Activated T-helper 1 cell treated with anti-CD3 and anti-CD28 coated beads, Interleukin-2, amount 50 U/mL, for 16 hours (primary cell): ENCODE results near the gene DTX2.
"Not testable (repeated sequence)": the region's sequence is repeated elsewhere in the genome, so short reads cannot be mapped to it uniquely, and the experiment has no call there.

ENCODE experiments used
- DNase-seq, 2 donors: peaks; one replicate each; pipeline ENCODE4 v3.0.0-alpha.2; 2020; ENCODE audit warnings: low read depth in 1 of 2, low spot score in 1 of 2

Gene DTX2

GRCh38 chr7:76485822-76486610 is 24.5 kb downstream of the DTX2 start:
- not testable (repeated sequence) for DNase-seq

- not testable (repeated sequence) for DNase-seq
These were observed 25.1 kb downstream of the DTX2 start for GRCh38 chr7:76486618-76487017.

GRCh38 chr7:76487969-76488368 is 26.5 kb downstream of the DTX2 start:
- not testable (repeated sequence) for DNase-seq

- DNase-seq = not testable (repeated sequence)
These were observed 30.6 kb downstream of the DTX2 start for GRCh38 chr7:76492139-76492538.

- not testable (repeated sequence) for DNase-seq
These were observed 34.2 kb downstream of the DTX2 start for GRCh38 chr7:76495717-76496116.

GRCh38 chr7:76497918-76498582 is 36.5 kb downstream of the DTX2 start:
- not testable (repeated sequence) for DNase-seq

GRCh38 chr7:76498583-76499200 is 37.2 kb downstream of the DTX2 start:
- DNase-seq = not testable (repeated sequence)

GRCh38 chr7:76499201-76499923 is 37.9 kb downstream of the DTX2 start:
- not testable (repeated sequence) for DNase-seq

- not testable (repeated sequence) for DNase-seq
These were observed 38.4 kb downstream of the DTX2 start for GRCh38 chr7:76499924-76500241.

- not testable (repeated sequence) for DNase-seq
These were observed 40.7 kb downstream of the DTX2 start for GRCh38 chr7:76502224-76502623.

GRCh38 chr7:76502836-76503235 is 41.3 kb downstream of the DTX2 start:
- not testable (repeated sequence) for DNase-seq

- not testable (repeated sequence) for DNase-seq
These were observed 41.7 kb downstream of the DTX2 start for GRCh38 chr7:76503244-76503643.

- DNase-seq = not testable (repeated sequence)
These were observed 43.0 kb downstream of the DTX2 start for GRCh38 chr7:76504351-76505167.

- DNase-seq = no peak
These were observed 43.9 kb downstream of the DTX2 start for GRCh38 chr7:76505168-76506080.

GRCh38 chr7:76506081-76506440 is 44.6 kb downstream of the DTX2 start:
- DNase-seq = no peak

- not testable (repeated sequence) for DNase-seq
These were observed 45.1 kb downstream of the DTX2 start for GRCh38 chr7:76506643-76507042.

- no peak for DNase-seq
These were observed 46.4 kb downstream of the DTX2 start for GRCh38 chr7:76507723-76508406.

- no peak for DNase-seq
These were observed 48.7 kb downstream of the DTX2 start, which contains the start of gene UPK3B for GRCh38 chr7:76509931-76510877. Gene UPK3B (plus strand): TSS chr7:76510552. CDS start chr7:76510653, 101 bp downstream.
